GM20431 (cell line): ENCODE measurements around the gene MEI1.
"Not testable (repeated sequence)": the region's sequence is repeated elsewhere in the genome, so short reads cannot be mapped to it uniquely, and the experiment has no call there.

Source experiments
- in situ Hi-C: fragments of 300-500 bp; cut with MseI, MboI; formaldehyde crosslinking; loops from one replicate; pipeline ENCODE4 v1.15.0; 2020; ENCODE audit warnings: low sequenced_read_pairs; ENCODE audit not compliant: unreplicated experiment

Gene MEI1

GRCh38 chr22:41676134-41676533 lies 23.2 kb upstream of the MEI1 start:
- in situ Hi-C loops: no loop called here

DNA sequence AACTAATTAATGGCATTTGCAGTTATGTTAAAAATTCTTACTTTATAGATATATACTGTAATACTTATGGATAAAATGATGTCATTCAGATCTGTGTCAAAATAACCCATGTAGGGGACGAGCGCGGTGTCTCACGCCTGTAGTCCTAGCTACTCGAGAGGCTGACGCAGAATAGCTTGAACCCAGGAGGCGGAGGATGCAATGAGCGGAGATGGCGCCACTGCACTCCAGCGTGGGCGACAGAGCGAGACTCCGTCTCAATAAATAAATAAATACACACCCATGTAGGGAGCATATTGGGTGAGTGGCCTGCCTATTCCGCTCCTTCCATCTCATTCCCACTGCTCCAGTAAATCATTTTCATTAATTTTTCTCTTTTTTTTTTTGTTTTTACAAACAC lies 17.7 kb upstream of the MEI1 start:
- in situ Hi-C loops: no loop called here

DNA sequence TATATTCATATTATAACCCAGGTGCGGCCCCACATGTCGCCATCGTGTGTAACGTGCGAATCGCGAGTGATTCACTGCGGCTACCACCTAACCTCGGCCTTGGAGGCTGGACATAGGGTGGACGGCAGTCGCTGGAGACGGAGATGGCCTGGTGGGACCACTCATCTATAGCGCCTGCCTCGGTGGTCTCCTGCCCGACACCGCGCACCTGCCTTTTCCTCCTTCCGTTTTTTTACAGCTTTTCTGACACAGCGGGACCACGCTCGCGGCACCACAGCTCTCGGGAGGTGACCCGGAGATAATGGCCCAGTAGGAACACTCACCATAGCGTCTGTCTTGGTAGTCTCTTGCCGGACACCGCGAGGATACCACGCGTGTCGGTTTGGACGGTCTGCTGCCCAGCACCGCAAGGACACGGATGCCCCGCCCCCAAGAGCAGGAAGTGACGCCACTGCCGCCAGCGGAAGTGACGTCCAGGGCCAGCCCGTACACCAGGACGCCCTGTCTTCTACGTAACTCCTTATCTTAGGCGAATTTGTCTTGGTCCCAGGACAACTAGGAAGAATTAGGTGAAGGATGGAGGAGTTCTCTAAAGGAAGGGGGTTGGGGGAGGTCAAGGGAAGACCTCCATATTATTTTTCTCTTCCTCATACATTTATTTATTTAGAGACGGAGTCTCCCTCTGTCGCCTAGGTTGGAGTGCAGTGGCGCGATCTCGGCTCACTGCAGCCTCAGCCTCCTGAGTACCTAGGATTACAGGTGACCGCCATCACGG lies 17.1 kb upstream of the MEI1 start:
- in situ Hi-C loops: no loop called here

GRCh38 chr22:41683052-41683451 lies 16.3 kb upstream of the MEI1 start:
- in situ Hi-C loops: no loop called here

- in situ Hi-C loops: no loop called here
These were observed 15.7 kb upstream of the MEI1 start for GRCh38 chr22:41683616-41684015.

GRCh38 chr22:41684194-41684593 lies 15.1 kb upstream of the MEI1 start:
- in situ Hi-C loops: no loop called here

DNA sequence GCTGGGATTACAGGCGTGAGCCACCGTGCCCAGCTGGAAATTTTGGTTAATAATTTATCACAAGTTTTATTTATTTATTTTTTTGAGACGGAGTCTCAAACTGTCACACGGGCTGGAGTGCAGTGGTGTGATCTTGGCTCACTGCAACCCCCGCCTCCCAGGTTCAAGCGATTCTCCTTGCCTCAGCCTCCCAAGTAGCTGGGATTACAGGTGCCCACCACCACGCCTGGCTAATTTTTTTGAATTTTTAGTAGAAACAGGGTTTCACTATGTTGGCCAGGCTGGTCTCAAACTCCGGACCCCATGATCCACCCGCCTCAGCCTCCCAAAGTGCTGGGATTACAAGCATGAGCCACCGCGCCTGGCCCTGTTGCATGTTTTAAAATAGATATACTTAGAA lies 12.4 kb upstream of the MEI1 start:
- in situ Hi-C loops: not testable (repeated sequence)

DNA sequence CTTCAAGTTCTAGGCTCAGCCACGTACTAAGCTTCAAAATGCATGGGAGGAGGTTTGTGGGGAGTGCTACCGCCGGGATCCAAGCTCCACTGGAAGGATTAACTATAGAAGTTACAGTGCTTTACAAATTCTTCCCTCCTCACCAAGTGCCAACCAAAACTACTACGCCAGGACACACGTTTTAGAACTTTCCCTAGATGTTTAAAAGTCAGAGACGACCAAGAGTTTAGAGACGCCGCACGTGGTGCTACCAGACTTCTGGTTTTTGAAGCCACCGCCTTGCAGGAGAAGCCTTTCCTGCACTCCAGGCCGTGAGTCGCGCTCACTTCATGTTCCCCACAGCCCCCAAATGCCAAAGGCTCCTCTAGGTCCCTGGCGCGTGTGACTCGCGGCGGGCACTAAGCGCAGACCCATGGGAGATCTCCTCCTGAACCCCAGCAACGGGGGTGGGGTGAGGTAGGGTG lies 11.4 kb upstream of the MEI1 start:
- in situ Hi-C loops: no loop called here

DNA sequence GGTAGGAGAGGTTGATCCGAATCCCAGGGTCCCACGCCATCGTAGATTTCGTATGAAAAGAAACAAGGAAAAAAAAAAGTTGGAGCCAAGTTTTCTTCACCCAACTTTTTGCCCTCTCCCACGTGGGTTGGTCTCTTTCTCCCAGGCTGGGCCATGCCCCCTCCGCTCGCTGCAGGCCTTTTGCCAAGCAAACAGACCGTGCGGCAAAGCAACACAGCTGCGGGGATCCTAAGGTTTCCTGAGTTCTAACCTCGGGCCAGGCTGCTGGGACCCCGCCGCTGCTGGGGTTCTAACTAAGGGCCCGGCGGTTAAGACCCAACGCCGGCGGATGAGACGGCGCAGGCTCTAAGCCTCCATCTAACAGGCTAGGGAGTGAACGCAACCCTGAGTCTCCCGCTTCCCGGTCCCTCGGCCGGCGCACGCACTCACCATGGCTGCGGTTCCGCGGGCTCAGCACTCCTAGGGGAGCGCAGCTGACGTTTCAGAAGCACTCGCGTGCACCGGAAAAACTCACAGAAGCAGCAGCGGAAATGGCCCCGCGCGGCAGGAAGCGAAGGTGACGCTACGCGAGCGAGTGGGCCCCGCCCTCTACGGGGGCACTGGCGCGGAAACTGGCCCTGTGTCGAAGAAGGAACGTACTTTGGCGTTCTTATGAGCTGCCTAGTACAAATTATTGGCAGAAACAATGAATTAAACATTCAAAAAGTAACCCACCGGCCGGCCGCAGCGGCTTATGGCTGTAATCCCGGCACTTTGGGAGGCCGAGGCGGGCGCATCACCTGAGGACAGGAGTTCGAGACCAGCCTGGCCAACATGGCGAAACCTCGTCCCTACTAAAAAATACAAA lies 10.7 kb upstream of the MEI1 start, which contains the start of gene SNU13:
SNU13 (minus strand) TSS at position 503 of the 847 bp plus-strand sequence; CDS start at position 432, 71 bp downstream.
- in situ Hi-C loops: no loop called here

DNA sequence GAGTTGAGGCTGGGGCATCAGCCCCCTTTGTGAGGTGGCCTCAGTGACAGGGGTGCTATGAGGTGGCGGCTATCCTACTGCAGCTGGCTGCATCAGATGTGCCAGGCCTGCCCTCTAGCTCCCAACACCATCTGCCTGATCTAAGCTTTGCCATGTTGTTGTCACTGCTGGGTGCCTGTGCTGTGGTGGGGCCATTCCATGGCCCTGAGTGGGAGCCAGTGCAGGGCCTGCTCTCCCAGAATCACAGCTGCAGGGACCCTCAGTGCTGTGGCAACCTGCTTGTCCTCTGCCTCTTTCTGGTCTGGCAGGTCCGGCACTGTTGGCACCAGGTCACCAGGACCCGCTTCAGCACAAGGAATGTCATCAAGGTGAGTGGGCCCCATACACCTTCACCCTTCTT lies 8.8 kb upstream of the MEI1 start:
- in situ Hi-C loops: no loop called here

DNA sequence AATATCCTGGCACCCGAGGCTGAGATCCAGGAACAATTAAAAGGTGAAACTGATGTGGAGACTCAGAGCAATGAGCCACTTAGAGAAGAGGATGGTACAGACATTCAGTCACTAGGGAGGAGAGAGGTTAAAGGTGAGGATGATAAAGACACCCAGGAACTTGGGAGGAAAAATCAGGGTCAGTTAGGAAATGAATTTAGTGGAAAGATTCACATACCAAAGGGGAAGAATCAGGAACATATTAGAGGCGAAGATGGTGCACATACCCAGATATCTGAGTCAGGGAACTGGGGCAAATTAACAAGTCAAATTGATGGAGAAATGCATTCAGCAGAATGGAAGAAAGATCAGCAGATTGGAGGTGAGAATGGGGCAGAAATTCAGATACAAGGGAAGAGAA lies 4.1 kb upstream of the MEI1 start:
- in situ Hi-C loops: no loop called here

- in situ Hi-C loops: no loop called here
These were observed 2.6 kb upstream of the MEI1 start for GRCh38 chr22:41696703-41697102.

DNA sequence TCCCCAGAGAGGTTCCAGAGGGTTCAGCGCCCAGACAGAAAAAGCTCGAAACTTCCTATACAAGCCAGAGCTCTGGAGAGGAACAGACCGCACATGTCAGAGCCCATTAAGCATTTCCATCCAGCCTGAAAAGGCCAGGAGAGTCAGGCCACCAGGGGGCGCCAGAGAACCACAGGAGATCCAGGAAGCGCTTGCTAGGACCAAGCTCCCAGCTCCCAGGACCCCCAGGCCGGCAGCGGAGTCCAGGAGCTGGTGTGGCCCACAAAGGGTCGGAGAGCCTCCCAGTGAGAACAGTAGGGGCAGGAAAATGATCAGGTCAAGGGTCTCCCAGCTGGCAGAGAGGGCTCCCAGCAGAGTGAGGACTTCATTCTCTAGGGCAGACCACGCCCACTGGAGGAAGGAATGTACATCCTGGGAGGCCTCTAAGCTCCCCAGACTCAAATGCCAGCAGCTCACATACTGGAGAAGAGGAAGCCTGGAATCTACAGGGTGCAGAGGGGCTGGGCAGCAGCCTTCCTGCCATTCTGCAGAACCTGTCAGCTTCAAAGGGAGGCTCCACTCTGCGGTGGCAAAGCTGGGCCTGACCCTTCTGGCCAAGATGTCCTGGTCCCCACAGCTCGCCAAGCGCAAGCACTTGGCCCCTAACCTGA lies 2.1 kb upstream of the MEI1 start:
- in situ Hi-C loops: no loop called here

DNA sequence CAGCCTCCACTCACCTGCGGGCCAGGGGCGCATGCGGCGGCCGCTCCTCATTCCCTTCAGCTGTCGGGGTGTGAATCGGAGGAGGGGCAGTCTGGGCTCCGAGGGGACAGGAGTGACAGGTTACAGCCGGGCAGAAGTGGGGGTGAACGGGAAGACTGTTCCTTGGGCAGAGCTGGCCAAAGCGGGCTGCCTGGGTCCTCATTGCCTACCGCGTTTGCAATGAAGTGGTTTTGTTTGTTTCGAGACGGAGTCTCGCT lies 733 bp downstream of the MEI1 start:
- in situ Hi-C loops: no loop called here

DNA sequence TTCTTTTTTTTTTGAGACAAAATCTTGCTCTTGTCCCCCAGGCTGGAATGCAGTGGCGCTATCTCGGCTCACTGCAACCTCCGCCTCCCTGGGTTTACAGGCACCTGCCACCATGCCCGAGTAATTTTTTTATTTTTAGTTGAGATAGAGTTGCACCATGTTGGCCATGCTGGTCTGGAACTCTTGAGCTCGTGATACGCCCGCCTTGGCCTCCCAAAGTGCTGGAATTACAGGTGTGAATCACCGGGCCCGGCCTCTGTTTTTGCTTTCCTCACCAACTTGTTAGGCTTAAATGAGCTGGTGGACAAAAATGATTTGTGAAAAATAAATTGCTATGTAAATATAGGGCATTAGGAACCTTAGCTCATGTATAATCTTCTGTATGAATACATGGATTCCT lies 3.5 kb downstream of the MEI1 start:
- in situ Hi-C loops: no loop called here

GRCh38 chr22:41709341-41709740 lies 10.0 kb downstream of the MEI1 start:
- in situ Hi-C loops: no loop called here

DNA sequence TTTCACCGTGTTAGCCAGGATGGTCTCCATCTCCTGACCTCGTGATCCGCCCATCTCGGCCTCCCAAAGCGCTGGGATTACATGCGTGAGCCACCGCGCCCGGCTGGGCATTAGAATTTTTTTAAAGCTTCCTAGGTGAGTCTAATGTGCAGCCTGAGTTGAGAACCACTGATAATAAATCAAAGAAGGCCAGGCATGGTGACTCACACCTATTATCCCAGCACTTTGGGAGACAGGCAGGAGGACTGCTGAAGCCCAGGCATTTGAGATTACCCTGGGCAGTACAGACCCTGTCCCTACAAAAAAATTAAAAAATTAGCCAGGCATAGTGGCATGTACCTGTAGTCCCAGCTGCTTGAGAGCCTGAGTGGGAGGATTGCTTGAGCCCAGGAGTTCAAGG lies 13.7 kb downstream of the MEI1 start:
- in situ Hi-C loops: no loop called here

DNA sequence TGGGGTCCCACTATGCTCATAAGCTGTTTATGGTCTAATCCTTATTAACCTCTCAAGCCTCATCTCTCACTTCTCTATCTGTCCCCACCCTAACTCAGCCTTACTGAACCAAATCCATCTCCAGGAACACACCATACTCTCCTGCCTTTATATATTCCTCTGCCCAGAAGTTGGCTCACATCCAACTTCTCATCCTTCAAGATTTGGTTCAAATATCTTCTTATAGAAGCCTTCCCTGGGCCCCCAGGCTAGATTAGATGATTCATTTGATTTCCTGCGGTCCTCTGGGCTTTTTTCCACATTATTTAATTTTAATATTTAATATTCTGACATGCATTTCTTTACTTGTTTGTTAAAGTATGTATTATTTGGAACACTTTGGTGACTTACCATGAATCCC lies 23.2 kb downstream of the MEI1 start:
- in situ Hi-C loops: no loop called here

DNA sequence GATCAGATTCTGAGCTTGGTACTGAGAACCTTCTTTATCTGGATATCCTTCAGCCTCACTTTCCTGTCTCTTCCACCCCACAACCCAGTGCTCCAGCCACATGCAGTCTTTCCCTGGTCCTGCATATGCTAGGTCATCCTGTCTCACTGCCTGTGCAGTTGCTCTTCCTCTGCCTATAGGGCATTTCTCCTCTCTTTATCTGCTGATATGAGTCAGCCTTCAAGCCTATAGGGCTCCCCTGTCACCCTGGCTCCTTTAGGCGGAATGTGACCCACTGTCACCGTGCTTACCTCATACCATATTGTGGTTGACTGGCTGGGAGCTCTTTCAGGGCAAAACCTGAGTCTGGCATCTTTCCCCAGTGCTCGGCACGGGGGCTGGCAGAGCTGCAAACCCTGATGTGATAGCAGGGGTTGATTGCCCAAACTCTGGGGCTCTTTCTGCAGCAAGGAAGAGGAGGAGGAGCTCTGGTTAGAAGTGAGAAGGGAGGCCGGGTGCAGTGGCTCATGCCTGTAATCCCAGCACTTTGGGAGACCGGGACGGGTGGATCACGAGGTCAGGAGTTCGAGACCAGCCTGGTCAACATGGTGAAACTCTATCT lies 26.3 kb downstream of the MEI1 start:
- in situ Hi-C loops: no loop called here

DNA sequence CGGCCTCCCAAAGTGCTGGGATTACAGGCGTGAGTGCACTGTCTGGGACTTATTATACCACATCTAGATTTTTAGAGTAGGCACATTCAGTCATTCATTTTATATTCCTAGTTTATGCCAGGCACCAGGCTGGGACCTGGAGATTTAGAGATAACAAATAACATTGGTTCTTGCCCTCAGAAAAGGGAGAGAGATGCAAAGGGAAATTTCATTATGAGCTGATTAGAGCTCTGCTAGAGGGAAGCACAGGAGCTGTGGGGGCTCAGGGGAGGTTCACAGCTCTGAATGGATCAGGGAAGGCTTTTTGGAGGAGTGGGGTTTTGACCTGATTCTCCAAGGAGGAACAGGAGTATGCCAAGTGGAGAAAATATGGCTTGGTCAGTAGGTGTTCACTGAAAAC lies 32.3 kb downstream of the MEI1 start:
- in situ Hi-C loops: no loop called here
